GM12892 (cell line): ENCODE results near the gene ARHGAP9.
"Not testable (repeated sequence)": the region's sequence is repeated elsewhere in the genome, so short reads cannot be mapped to it uniquely, and the experiment has no call there.

Experiments
- DNase-seq: peaks from one replicate; pipeline ENCODE4 v3.0.0; 2011; ENCODE audit not compliant: insufficient read length
- FAIRE-seq: peaks from 2 replicates; lab custom pipeline; 2011; peaks lifted over from hg19 to GRCh38; lab: Jason Lieb, UNC
- POLR2A ChIP-seq: IDR thresholded peaks from 2 replicates; pipeline ENCODE4 v1.6.1; 2011; ENCODE audit warnings: low read depth, low read length, control low read depth
- POLR2AphosphoS5 ChIP-seq: IDR thresholded peaks from 2 replicates; pipeline ENCODE4 v1.6.1; 2011; ENCODE audit warnings: low read depth, low read length, control low read depth
- TAF1 ChIP-seq: IDR thresholded peaks from 2 replicates; pipeline ENCODE4 v1.6.1; 2011; ENCODE audit warnings: low read depth, mild to moderate bottlenecking, control low read depth, low read length, borderline replicate concordance

The ARHGAP9 gene

DNA sequence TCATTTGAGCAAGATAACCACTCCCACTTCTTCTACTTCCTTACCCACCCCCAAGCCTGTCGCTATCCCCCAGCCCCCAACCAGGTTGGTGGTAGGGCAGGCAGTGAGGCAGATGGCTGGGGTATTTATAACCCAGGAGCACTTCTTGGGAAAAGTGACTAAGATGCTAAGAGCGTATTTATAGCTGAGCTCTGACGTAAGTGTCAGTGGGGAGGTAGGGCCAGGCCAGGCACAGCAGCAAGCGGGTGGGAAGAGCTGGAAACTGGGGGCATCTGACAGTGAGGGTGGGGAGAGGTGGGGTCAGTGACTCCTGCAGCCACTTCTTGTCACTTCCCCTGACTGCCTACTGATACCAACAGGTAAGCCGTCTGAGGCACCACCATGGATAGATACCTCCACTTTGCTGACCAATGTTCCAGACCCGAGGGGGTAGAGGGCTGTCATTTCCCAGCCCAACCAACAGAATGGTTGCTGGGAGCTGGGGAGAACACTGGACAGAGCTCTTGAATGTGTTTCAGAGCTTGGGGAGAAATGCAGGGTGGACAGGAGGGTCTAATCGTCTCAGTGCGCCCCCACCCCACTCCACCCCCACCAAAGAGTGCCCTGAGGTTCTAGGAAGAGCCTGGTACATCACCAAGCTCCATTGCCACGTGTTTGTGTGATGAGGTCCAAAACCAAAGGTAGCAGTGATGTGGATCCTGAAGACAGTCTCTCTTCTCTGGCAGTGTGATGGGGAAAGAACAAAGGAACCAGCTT is 27.3 kb downstream of the ARHGAP9 start:
- FAIRE-seq (no peak), DNase-seq (no peak)
- TF ChIP-seq POLR2A (no peak), TAF1 (no peak), POLR2AphosphoS5 (no peak)

DNA sequence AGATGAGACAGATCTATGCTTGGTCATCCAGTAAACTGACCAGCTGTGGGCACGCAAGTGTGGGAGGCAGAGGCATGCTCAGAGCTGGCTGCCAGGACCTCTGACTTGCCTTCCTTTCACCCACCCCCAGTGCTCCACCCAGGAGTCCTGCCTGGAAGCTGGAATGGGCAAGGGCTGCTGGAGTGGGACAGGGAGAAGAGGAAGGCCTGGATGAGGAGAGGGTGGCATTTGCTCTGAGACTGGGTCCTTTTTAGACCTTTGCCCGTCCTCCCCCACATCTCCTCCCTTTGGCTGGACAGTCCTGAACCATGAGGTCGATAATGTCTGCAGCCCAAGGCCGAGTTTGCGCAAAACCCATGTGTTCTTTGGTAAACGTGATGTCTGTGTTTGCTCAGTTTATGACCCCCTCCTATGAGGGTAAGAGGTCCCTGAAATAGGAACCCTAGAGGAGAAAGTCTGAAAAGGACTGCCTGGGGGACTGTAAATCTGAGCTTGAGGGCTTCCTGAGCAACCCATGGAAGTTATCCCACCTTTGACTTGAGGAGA is 28.4 kb downstream of the ARHGAP9 start:
- no peak for TF ChIP-seq TAF1
- no peak for TF ChIP-seq POLR2AphosphoS5
- TF ChIP-seq POLR2A: no peak
- no peak for FAIRE-seq
- DNase-seq: no peak

DNA sequence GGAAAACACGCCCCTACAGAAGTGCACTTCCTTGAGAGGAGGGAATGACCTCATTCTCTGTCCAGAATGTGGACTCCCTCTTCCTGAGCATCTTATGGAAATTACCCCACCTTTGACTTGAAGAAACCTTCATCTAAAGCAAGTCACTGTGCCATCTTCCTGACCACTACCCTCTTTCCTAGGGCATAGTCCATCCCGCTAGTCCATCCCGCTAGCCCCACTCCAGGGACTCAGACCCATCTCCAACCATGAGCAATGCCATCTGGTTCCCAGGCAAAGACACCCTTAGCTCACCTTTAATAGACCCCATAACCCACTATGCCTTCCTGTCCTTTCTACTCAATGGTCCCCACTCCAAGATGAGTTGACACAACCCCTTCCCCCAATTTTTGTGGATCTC is 29.6 kb downstream of the ARHGAP9 start:
- DNase-seq (no peak), FAIRE-seq (no peak)
- TF ChIP-seq TAF1: no peak
- no peak for TF ChIP-seq POLR2AphosphoS5
- no peak for TF ChIP-seq POLR2A

DNA sequence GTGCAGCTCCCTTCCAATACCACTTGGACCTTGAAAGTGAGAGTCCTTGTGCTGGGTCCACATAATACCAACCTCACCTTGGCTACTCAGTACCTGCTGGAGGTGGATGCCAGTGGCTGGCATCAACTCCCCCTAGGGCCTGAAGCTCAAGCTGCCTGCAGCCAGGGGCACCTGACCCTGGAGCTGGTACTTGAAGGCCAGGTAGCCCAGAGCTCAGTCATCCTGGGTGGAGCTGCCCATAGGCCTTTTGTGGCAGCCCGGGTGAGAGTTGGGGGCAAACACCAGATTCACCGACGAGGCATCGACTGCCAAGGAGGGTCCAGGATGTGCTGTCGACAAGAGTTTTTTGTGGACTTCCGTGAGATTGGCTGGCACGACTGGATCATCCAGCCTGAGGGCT is 30.3 kb downstream of the ARHGAP9 start:
- TF ChIP-seq POLR2AphosphoS5: no peak
- TF ChIP-seq POLR2A: no peak
- TF ChIP-seq TAF1: no peak
- no peak for FAIRE-seq
- DNase-seq: no peak

DNA sequence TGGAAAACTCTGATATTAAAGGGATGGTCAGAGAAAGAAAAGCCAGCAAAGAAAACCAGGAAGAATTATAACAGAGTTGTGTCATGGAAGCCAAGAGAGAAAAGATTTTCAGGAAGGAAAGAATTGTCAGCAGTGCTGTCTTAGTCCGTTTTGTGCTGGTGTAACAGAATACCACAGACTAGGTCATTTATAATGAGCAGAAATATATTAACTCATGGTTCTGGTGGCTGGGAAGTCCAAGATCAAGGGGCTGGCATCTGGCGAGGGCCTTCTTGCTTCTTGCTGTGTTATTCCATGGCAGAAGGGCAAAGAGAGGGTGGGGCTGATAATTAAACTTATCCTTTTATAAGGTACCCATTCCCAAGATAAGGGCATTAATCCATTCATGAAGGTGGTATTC is 31.0 kb downstream of the ARHGAP9 start:
- DNase-seq (no peak), FAIRE-seq (no peak)
- TF ChIP-seq TAF1: no peak
- TF ChIP-seq POLR2A: no peak
- TF ChIP-seq POLR2AphosphoS5: no peak

DNA sequence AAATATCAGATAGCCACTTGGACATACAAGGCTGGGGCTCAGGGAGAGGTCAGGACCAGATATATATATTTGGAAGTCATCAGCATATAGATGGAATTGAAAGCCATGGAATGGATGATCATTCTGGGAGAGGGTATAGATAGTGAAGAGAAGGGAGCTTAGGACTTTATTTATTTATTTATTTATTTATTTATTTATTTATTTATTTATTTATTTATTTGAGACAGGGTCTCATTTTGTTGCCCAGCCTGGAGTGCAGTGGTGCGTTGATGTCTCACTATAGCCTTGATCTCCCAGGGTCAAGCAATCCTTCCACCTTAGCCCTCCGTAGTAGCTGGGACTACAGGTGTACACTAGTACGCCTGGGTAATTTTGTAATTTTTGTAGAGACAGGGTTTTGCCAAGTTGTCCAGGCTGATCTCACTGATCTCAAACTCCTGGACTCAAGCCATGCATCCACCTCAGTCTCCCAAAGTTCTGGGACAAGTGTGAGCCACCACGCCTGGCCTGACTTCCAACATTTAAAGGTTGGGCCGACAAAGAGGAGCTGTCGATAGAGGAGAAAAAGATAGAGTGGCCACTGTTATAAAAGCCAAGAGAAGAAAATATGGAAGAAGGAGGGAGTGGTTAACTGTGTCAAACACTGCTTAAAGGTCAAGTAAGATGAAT is 33.2 kb downstream of the ARHGAP9 start:
- DNase-seq (no peak), FAIRE-seq (no peak)
- TF ChIP-seq POLR2A (no peak), POLR2AphosphoS5 (no peak), TAF1 (no peak)

DNA sequence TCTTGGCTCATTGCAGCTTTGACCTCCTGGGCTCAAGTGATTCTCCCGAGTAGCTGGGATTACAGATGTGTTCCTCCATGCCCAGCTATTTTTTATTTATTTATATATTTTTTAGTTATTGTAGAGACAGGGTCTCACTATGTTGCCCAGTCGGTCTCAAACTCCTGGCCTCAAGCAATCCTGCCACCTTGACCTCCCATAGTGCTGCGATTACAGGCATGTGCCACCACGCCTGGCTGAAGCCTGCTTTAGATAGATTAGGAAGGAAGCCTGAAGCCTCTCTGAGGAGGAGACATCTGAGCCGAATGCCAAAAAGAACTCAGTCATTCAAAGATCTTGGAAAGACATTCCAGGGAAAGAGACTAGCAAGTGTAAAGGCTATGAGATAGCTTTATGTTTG is 34.9 kb downstream of the ARHGAP9 start:
- DNase-seq (no peak), FAIRE-seq (no peak)
- TF ChIP-seq POLR2AphosphoS5 (no peak), POLR2A (no peak)

DNA sequence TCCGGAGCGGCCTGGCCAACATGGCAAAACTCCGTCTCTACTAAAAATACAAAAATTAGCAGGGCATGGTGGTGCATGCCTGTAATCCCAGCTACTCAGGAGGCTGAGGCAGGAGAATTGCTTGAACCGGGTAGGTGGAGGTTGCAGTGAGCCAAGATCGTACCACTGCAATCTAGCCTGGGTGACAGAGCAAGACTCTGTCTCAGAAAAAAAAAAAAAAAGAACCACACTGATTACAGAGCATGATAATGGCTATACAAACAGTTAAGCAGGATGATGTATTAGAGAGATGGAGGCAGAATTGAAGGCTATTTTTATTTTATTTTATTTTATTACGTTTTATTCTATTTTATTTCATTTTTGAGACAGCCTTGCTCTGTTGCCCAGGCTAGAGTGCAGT is 35.3 kb downstream of the ARHGAP9 start:
- FAIRE-seq: not testable (repeated sequence)

DNA sequence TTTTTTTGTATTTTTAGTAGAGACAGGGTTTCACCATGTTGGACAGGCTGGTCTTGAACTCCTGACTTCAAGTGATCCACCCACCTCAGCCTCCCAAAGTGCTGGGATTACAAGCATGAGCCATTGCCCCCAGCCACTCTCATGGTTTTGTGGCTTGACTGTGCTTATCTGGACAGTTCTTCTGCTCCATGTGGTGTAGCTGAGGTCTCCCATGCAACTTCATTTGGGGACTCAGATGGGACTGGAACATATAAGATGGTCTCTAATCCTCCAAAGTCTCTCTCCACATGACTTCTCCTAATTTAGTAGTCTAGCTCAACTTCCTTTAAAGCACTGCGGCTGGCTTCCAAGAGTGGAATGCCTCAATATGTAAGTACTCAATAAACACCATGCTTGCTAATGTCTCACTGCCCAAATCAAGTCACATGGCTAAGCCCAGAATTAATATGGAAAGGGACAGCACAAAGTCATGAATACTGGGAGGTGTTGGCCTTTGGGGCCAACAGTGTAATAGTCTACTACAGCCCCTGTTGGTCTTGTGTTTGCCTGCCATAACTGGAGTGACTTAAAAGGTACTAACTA is 37.7 kb downstream of the ARHGAP9 start:
- TF ChIP-seq POLR2A: no peak
- no peak for TF ChIP-seq POLR2AphosphoS5
- no peak for TF ChIP-seq TAF1
- DNase-seq (no peak), FAIRE-seq (no peak)

More for the DNA sequence above, 35.3 kb downstream of the ARHGAP9 start:
- DNase-seq: not testable (repeated sequence)

DNA sequence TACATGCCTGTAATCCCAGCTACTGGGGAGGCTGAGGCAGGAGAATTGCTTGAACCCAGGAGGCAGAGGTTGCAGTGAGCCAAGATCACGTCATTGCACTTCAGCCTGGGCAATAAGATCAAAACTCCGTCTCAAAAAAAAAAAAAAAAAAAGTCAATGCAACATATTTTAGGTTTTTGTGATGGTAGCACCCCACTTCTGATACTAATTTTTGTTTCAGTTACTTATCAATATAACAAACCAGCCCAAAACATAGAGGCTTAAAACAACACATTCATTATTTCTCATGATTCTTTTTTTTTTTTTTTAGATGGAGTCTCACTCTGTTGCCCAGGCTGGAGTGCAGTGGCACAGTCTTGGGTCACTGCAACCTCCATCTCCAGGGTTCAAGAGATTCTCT is 38.3 kb downstream of the ARHGAP9 start:
- DNase-seq, FAIRE-seq: not testable (repeated sequence)

DNA sequence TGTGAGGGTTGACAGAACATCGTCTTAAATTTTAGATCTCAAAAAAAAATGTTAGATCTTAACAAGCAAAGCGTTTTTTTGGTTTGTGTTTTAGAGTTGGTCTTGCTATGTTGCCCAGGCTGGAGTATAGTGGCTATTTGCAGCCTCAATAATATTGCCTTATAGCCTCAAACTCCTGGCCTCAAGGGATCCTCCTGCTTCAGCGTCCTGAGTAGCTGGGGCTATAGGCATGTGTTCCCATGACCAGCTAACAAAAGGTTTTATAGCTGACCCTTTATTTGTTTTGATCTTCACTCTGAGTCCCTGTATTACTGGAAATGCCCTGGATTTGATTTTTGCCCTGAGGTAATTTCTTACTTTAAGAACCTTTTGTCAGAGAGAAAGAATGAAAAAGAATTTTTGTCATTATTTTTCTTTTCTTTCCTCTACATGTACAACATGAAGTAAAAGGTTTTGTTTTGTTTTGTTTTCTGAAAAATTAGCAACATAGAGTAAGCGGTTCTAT is 39.9 kb downstream of the ARHGAP9 start:
- TF ChIP-seq POLR2A: no peak
- TF ChIP-seq TAF1: no peak
- no peak for TF ChIP-seq POLR2AphosphoS5
- DNase-seq (no peak), FAIRE-seq (no peak)

DNA sequence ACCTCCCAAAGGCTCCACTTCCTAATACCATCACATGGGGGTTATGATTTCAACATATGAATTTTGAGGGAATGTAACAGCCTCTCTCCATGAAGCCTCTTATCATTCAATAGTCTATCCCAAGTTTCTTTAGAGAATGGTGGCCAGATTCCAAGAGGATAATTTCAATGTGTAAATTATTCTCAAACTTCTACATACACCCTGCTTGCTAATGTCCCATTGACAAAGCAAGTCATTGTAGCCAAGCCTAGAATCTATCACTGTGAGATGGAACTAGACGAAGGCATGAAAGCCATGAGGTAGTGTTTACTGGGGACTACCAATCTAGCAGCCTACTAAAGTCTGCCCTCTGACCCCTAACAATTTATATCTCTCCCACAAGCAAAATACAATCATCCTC is 41.3 kb downstream of the ARHGAP9 start:
- FAIRE-seq (no peak), DNase-seq (no peak)
- TF ChIP-seq TAF1: no peak
- no peak for TF ChIP-seq POLR2AphosphoS5
- no peak for TF ChIP-seq POLR2A

DNA sequence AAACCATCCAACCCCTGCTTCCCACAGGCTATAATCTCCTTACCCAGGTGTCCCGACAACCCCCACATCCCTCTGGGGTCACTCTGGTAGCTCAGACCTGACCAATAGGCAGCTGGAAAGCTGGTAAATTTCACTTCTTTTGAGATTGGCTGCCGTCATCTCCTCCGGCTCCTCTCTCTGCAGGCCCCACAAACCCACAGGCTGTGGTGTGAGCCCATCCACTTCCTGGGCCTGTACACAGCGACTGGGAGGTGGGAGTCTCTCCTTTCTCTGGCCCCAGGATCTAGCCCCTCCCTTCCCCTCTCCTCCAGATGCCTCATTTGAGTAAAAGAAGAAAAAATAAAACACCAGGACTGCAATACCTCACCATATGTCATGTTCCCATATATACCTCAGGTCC is 44.4 kb downstream of the ARHGAP9 start:
- DNase-seq: no peak
- TF ChIP-seq TAF1 (no peak), POLR2A (no peak), POLR2AphosphoS5 (no peak)
- no peak for FAIRE-seq
